DMS153 treated with DMSO at 0.1 percent for 48 hours (cell line): Measurements from ENCODE around the gene PAPPA.

Experiments used
- DNase-seq: peaks from one replicate; lab custom pipeline; 2025; ENCODE audit not compliant: unreplicated experiment; lab: John Stamatoyannopoulos, UW

Gene PAPPA

DNA sequence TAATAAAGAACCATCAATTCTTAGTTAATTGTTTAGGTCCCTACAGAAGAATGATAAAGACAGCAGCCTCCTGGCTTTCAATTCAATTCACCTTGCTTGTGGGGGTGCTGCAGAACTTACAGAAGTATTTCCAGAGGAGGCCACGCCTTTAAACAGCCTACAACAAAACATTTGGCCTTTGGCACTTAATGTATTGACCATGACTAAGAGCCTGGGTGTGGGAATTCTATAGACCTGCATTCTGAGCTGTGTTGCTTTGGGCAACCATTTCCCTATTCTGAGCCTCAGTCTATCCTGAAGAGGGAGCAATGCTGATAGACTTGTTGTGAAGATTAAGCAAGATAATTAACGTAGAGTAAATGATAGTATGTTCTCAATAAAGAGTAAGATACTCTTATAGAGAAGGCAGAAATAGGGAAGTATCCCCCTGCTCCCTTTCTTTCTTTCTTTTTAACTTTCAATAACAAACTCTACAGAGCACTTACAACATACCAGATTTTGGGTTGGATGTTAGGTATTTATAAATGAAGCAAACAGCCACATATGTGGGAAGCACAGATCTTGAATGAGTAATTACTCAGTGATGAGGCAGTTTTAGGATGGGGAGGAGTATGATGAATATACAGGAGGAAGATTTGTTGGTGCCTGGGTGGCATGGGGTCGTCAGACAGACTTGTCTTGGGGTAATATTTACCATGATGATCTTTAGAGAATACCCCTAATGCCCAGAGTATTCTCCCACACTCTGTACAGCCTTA, 28.4 kb downstream of the PAPPA start:
- DNase-seq: no peak

DNA sequence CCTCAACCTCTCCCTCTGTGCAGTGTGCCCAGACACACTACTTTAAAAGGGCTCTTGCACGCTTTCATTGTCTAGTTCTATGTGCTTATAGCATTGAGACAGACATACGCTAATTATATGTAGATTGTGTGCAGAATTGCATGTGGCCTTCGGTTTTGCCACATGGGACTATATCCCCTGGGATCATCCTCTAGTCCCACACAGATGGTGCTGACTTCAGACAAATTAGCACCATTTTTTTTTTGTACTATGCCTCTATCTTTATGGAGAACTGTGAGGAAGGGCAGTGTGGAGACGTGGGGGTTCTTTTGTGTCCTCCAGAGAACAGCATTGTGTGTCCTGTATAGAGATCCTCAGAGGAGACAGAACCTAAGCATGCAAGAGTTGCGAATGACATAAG, 29.3 kb downstream of the PAPPA start:
- DNase-seq: no peak

DNA sequence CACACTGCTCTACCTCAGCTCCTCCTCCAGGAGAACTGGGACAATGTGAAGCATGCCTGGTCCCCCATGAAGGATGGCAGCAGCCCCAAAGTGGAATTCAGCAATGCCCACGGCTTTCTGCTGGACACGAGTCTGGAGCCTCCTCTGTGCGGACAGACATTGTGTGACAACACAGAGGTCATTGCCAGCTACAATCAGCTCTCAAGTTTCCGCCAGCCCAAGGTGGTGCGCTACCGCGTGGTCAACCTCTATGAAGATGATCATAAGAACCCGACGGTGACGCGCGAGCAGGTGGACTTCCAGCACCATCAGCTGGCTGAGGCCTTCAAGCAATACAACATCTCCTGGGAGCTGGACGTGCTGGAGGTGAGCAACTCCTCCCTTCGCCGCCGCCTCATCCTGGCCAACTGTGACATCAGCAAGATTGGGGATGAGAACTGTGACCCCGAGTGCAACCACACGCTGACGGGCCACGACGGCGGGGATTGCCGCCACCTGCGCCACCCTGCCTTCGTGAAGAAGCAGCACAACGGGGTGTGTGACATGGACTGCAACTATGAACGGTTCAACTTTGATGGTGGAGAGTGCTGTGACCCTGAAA, 34.1 kb downstream of the PAPPA start:
- DNase-seq: no peak

DNA sequence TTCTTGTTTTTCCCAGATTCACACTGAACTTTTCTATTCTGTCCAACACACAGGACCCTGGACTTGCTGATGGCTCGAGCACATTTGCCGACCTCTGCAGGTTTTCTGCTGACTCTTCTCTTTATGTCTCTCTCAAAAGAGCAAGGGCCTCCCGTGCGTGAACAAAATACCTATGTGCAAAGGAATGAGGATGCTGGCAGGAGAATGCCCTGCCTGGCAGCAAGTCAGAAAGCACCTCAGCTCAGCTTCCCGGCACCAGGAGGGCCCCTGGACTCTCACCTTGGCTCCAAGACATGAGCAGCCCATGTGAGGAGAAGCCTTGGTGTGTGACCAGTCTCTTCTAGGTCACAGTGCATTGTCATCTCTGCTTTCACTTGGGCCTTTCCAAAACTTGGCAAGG, 36.1 kb downstream of the PAPPA start:
- DNase-seq: no peak

DNA sequence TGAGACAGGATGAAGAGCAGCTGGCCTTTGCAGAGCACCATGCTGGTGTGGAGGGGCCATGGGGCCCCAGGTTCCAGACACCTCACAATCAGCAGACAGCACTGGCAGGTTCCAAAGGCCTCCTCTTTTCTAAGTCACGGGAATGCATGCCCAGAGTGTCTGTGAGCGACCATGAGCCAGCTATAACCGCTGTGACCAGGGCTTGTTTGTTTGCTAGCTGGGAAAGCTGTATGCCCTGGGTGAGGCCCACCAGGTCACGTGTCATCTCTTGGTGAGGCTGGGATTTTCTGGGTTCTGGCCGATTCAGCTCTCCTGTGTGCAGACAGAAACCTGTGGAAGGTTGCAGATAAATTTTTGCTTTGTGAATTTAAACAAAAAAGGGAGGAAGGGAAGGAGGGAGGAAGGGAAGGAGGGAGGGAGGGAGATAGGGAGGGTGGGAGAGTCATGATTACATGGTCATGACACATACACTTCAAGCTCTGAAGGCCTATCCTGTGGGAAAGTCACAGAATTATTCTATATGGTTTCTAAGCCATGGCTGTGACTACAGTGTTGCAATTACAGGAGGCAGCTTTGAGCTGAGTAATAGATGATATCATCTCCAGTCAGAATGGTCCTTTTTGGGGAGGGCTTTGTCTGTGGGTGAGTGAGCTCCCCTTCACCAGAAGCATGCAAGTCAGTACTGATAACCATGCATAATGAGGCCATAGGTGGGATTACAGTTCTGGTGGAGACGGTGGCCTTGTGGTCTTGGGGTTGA, 37.2 kb downstream of the PAPPA start:
- no peak for DNase-seq

DNA sequence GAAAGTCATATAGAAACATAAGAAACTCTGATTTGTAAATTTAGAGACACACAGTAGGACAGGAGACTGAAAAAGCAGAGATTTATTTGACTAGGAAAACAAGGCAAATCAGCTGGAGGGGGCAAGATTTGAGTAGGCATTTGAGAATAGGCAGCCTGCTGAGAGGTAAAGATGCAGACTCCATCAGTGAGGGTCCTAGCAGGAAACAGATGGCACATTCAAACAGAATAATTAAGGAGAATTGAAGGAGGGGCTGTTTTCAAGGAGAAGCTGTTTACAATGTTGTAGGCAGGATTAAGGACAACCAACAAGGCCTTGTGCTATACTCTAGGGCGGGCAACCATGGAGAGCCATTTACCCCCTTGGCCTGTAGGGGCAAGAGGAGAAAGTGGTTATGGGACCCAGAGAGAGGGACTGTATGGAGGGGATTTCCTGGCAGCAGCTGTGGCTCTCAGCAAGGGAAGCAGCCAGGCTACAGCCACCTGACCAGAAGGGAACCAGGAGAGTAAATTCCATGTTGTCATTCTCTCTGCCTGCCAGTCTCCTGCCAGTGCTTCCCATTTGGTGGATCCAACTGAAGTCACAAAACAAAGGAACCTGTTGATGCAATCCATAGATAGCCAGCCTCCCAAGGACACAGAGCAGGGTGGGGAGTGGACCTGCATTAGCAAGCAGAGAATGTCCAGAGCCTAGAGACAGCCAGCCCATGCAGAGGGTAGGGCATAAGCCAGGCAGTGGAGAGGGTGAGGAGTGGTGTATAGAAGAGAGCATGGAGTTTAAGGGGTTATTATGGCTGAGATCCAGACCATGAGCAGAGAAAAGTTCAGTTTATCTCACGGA, 38.2 kb downstream of the PAPPA start:
- DNase-seq: no peak

DNA sequence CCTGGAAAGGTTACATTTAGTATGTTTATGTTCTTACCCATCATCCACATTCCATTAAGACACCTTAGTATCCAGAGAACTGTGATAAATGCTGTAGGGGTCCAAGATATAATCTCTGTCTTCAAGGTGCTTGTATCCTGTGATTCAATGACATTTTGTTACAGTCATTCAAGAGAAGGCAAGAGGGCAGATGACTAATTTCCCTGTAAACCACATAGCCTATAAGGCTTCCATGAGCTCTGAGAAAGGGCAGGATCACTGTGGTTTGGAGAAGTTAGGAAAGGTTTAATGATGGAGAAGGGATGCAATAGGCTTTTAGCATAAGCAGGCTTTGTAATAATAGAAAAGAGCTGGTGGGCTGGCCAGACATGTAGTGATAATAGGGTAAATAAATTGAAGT, 40.0 kb downstream of the PAPPA start:
- no peak for DNase-seq

DNA sequence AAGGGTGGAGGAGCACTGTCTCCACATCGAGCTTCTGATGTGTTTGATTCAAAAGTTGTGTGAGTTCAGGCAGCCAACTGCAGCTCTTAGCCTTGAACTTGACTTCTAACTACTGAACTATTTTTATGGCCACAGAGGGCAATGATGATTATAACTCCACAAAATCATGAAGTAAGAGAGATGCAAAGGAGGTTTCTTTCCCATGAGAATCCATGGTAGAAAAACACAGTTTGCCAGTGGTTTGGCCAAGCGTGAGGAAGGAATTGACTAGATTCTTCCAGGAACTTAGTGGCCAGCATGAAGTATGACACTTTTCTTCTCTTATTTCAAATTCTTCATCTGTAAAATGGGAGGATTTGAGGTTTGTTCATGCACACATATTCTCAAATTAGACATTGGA, 43.2 kb downstream of the PAPPA start:
- no peak for DNase-seq

DNA sequence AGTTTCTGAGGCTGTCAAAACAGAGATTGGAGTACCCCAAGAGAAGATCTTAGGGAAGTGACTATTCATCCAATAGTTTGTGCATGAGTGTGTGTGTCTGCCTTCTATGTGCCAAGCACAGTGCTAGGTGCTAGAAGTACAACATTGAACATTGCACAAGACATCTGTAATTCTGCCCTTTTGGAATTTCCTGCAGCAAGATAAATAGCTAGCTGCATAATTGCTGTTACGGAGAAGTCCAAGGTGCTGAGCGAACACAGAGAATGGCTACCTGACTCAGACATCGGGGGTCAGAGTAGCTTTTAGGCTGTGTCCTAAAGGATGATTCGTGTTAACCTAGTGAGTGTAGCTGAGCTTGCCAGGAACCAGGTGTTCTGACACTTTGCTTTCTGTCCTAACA, 44.8 kb downstream of the PAPPA start:
- DNase-seq: no peak

DNA sequence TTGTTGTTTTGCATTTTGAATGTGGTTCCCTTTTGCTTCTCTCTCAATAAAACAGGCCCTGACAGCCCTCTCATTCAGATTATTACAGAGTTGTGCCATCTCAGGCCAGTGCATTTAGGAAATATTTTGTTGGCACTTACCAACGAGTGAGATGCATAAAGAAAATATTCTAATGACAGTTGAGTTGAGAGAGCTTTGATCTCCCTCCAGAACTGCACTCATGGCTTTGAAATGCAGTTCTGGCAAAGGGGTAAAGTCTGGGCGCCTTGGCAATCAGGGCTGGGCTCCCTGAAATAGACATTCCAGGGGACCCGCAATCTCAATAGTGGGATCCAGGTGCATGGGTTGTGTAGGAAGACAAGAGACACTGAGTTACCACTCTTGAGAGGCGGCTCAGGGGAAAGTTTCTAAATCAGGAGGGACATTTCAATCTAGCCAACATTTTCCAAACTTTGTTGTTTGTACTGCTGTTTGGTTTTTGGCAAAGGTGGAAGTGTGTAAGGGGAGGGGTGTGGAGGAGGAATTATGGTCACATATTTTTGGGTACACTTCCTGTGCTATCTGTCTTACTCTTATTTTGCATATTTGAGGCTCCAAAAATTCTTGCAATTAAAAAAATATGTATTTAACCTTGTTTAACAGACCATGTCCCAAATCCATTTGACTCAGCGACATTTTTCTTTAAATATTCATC, 48.8 kb downstream of the PAPPA start:
- DNase-seq: no peak

DNA sequence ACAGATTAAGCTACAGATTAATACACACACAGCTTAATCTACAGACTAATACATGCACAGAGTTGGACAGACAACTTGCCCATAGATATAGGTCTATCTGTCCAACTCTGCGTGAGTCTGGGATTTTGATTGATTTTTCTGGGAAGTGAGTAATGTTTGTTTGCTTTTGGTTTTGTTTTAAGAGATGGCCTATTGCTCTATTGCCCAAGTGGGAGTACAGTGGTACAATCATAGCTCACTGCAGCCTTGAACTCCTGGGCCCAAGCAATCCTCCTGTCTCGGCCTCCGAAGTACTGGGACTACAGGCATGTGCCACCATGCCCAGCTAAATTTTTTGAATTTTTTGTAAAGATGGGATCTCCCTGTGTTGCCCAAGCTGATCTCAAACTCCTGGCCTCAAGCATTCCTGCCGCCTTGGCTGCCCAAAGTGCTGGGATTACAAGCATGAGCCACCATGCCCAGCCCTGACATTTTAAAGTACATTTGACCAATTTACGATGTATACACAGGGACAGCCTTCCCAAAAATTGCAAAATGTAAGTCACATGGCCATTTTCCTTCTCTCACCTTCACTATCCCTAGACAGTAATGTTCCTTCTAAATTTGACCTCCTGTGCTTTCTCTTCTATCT, 50.8 kb downstream of the PAPPA start:
- no peak for DNase-seq

DNA sequence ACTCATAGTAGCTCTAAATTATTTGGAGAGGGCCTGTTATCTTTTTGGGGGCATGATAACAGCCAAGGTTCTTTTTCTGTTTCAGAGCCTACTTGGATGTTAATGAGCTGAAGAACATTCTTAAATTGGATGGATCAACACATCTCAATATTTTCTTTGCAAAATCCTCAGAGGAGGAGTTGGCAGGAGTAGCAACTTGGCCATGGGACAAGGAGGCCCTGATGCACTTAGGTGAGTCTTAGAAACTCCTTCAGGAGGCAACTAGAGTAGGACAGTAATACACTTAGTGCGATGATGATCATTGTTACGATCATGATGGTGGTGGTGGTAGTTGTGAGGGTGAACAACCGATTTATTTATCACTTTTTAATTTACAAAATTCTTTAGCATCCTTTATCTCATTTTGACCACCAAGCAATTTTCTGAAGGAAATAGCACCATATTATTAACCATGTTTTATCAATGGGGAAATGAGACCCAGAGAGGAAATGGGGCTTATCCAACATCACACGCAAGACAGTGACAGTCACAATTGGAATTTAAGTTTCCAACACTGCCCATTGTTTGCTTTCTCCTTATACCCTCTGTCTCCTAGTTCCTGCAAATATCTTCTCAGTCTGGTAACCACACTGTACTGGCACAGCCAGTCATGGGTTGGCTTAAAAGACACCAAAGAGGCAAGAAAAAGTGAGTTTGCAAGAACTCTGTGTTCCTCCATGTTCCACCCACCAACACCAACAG, 54.0 kb downstream of the PAPPA start:
- DNase-seq: no peak

DNA sequence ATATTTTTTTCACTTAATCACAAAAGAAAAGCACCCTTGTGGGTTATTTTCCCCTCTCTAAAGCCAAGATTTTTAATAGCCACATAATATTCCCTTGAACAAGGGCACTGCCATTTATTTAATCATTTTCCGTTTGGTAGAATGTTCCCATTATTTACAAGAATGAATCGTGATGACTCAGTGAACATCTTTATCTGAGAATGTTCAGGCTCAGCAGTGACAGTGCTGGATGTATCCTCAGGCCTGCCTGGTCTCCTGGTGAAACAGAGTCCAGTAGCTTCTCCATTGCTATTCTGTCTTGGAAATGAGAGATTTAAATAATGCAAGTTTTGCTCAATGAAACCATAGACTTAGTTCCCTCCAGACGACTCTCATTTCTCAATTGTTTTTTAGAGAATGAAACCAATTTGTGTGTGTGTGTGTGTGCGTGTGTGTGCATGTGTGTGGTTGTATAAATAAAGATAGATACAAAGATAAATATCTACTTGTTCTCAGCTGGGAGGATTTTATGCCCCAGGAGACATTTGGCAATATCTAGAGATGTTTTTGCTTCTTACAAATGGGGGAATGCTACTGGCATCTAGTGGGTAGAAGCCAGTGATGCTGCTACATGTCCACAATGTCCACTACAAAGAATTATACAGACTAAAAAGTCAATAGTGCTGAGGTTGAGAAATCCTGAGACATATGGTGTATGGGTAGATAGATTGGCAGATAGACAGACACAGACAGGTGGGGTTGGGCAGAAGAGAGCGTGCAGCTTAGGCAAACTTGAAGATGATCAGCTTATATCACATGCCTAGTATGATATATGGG, 55.0 kb downstream of the PAPPA start:
- no peak for DNase-seq

DNA sequence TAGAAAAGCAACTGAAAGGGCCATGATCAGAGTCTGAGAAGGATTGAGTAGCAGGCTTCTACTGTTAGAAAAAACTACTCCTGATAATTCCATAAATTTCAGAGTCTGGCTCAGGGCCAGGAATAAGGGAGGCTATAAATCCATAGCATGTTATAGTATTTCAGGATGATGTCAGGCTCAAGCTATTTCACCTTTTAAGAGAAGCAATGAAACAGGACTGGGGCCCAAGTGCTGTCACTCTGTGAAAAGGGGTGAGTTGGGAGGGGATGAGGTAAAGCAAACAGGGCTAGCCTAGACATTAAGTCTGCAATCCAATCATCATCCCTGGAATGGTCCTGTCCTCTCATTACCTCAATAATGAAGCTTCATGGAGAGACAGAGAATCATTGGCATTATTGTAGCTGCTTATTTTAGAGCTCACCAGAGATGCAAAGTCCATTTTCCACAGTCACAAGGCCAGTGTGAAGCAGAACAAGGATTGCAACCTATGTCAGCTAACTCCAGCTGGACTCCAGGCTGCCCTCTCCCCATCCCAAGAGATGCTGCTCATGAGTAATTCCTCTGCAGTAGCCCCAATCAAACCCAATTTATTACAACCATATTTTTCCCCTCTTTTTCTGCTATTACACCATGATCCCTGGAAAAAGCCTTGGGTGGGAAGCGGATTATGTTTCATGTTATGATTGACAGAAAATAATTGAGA, 56.0 kb downstream of the PAPPA start:
- no peak for DNase-seq

DNA sequence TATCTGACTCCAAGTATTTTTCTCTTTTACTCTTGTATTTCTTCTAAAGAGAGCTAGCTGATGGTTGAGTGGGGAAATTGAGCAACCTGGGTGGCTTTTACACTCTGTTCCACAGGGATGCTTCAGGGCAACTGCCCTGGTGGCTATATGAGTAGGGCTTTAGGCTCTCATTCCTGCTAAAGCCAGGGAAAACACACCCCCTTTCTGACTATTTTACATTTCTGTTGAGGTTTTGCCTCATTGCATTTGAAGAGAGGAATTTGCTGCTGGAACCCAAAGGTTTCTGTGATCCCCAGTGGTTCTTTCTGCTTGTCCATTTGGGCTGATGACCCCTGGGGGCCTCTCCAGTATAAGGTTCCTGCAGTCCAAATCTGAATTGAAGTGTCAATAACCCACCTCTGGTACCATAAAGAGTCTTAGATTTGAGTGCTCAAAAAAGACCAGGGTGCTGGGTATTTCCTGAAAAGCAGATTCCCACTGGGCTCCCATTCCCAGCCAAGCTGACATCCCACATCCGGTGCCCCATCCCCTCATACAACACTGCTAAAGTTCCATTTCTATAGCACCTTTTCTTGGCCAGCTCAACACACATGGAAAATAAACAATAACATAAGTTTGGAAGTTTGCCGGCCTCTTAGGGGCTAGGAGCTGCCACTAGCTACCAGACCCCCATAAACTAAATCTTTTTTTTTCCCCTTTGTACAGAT, 59.5 kb downstream of the PAPPA start:
- DNase-seq: no peak

DNA sequence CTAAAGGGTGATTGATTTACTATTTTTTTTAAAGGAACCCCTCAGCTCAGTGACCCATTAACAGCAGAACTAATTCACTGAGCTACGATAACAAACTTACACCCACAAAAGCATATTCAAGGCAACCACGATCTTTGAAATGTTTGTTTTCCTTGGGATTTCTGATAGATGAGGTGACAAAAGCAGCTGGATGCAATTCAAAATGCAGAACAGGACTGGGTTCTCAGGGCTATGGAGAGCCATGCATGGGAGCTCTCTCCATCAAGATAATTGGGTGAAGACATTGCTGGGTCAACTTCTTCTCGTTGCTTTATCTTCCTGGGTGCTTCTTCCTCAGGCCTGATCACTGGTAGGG, 60.1 kb downstream of the PAPPA start:
- no peak for DNase-seq

DNA sequence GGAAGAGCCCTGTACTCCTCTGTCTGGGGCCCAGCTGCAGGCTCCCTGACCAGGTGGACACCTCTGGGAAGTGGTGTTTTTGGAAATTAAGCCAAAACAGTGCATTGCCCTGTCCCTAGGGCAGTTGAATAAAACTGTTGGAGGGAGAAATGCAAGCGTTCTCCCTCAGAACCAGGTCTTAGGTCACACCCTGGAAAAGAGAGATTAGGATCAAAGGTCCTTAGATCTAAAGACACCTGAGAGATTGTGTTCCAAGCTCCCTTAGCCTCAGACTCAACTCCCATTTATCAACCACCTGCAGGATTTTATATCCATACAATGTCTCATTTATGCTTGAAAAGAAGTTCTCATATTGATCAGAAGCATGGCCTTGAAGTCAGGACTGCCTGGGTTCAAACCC, 64.8 kb downstream of the PAPPA start:
- no peak for DNase-seq

DNA sequence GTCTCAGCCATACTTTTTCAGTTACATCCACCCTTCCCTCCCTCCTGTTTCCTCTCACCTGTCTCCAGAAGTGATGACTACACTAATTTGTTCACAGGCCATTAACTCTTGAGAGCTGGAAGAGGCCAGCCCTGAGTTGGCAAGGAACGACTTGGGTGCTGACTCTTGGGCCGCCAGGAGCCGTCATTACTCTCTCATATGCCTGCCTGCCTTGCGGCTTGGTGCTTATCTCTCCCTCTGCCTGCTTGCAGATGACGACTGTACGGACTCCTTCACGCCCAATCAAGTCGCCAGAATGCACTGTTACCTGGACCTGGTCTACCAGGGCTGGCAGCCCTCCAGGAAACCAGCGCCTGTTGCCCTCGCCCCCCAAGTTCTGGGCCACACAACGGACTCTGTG, 66.1 kb downstream of the PAPPA start:
- DNase-seq: no peak
